HepG2 (cell line): ENCODE measurements around the gene SAC3D1. TPM values are rescaled to one million over a fixed set of nuclear protein-coding genes. Genes with fewer than 3 reads are reported as not detected.

ENCODE experiments used
- ATF7-NPFF ChIP-seq: sonication (generic); formaldehyde crosslinking; IDR thresholded peaks from 2 replicates; pipeline ENCODE4 v1.8.1; 2023; ENCODE audit warnings: mild to moderate bottlenecking, low read depth, missing genetic modification reagents, moderate library complexity
- BATF2 ChIP-seq: sonication (generic); formaldehyde crosslinking; IDR thresholded peaks from 2 replicates; pipeline ENCODE4 v1.8.0; 2022; ENCODE audit warnings: mild to moderate bottlenecking, missing genetic modification reagents, moderate library complexity
- ISX ChIP-seq: sonication (generic); formaldehyde crosslinking; conservative IDR thresholded peaks from 2 replicates; pipeline ENCODE4 v1.5.0; 2020; ENCODE audit warnings: missing genetic modification reagents
- NR2C2 ChIP-seq: sonication (generic); formaldehyde crosslinking; IDR thresholded peaks from 2 replicates; pipeline ENCODE4 v1.4.0; 2020; ENCODE audit warnings: missing genetic modification reagents, mild to moderate bottlenecking, moderate library complexity, borderline replicate concordance
- NR3C1 ChIP-seq: sonication (generic); formaldehyde crosslinking; IDR thresholded peaks from 2 replicates; pipeline ENCODE4 v1.4.0; 2020; ENCODE audit warnings: missing genetic modification reagents
- SKIL ChIP-seq: sonication (generic); formaldehyde crosslinking; IDR thresholded peaks from 2 replicates; pipeline ENCODE4 v1.8.0; 2022; ENCODE audit warnings: missing genetic modification reagents, mild to moderate bottlenecking, moderate library complexity, borderline replicate concordance
- TGIF2 ChIP-seq: IDR thresholded peaks from 2 replicates; pipeline ENCODE4 v1.6.1; 2016; ENCODE audit warnings: control low read depth, missing compliant biosample characterization
- ZBTB3 ChIP-seq: sonication (generic); formaldehyde crosslinking; IDR thresholded peaks from 2 replicates; pipeline ENCODE4 v1.4.0; 2020; ENCODE audit warnings: low read depth, mild to moderate bottlenecking, moderate library complexity, missing genetic modification reagents, borderline replicate concordance
- ZBTB33 ChIP-seq: sonication (generic); formaldehyde crosslinking; IDR thresholded peaks from 2 replicates; pipeline ENCODE4 v1.4.0; 2020; ENCODE audit warnings: missing genetic modification reagents
- ZBTB39 ChIP-seq: sonication (generic); formaldehyde crosslinking; IDR thresholded peaks from 2 replicates; pipeline ENCODE4 v1.5.0; 2020; ENCODE audit warnings: missing genetic modification reagents
- ZMAT3 ChIP-seq: sonication (generic); formaldehyde crosslinking; conservative IDR thresholded peaks from 2 replicates; pipeline ENCODE4 v1.7.0; 2021; ENCODE audit warnings: missing genetic modification reagents
- ZNF253 ChIP-seq: sonication (generic); formaldehyde crosslinking; IDR thresholded peaks from 2 replicates; pipeline ENCODE4 v1.8.0; 2022; ENCODE audit warnings: mild to moderate bottlenecking, missing genetic modification reagents, borderline replicate concordance
- ZNF30 ChIP-seq: sonication (generic); formaldehyde crosslinking; IDR thresholded peaks from 2 replicates; pipeline ENCODE4 v1.5.0; 2020; ENCODE audit warnings: mild to moderate bottlenecking, missing genetic modification reagents
- ZNF546 ChIP-seq: sonication (generic); formaldehyde crosslinking; conservative IDR thresholded peaks from 2 replicates; pipeline ENCODE4 v1.8.1; 2023; ENCODE audit warnings: mild to moderate bottlenecking, missing genetic modification reagents
- ZNF550 ChIP-seq: sonication (generic); formaldehyde crosslinking; IDR thresholded peaks from 2 replicates; pipeline ENCODE4 v1.4.0; 2020; ENCODE audit warnings: mild to moderate bottlenecking, missing genetic modification reagents, borderline replicate concordance
- ZNF552 ChIP-seq: sonication (generic); formaldehyde crosslinking; IDR thresholded peaks from 2 replicates; pipeline ENCODE4 v1.9.0; 2022; ENCODE audit warnings: missing genetic modification reagents, mild to moderate bottlenecking, borderline replicate concordance
- ZNF562 ChIP-seq: sonication (generic); formaldehyde crosslinking; IDR thresholded peaks from 2 replicates; pipeline ENCODE4 v1.8.0; 2022; ENCODE audit warnings: missing genetic modification reagents, borderline replicate concordance
- ZNF567 ChIP-seq: sonication (generic); formaldehyde crosslinking; IDR thresholded peaks from 2 replicates; pipeline ENCODE4 v1.8.1; 2023; ENCODE audit warnings: mild to moderate bottlenecking, missing genetic modification reagents, borderline replicate concordance
- ZNF614 ChIP-seq: IDR thresholded peaks from 2 replicates; pipeline ENCODE4 v1.6.1; 2018; ENCODE audit warnings: missing biosample characterization, missing genetic modification reagents, inconsistent platforms, borderline replicate concordance
- ZNF660 ChIP-seq: sonication (generic); formaldehyde crosslinking; IDR thresholded peaks from 2 replicates; pipeline ENCODE4 v1.5.1; 2020; ENCODE audit warnings: mild to moderate bottlenecking, low read depth, missing genetic modification reagents, borderline replicate concordance
- ZSCAN25 ChIP-seq: sonication (generic); formaldehyde crosslinking; IDR thresholded peaks from 2 replicates; pipeline ENCODE4 v1.8.0; 2022; ENCODE audit warnings: mild to moderate bottlenecking, missing genetic modification reagents
- polyA plus RNA-seq, 8 experiments: library from polyadenylated mRNA; depleted of rRNA in 3 of 8; stranded (reverse) in 7 of 8; unstranded in 1 of 8; fragments of >200 nt; fragmentation: Illumina TruSeq in 4 of 8; extraction: Trizol in 4 of 8; gene quantifications; 2 replicates each; pipeline versions ENCODE4 v1.2.1 to v1.2.3, GENCODE V29; 2011 to 2016; ENCODE audit warnings: low read depth in 4 of 8, missing spikeins in 1 of 8, mixed read lengths in 1 of 8; ENCODE audit not compliant: insufficient read depth in 1 of 8
- total RNA-seq, 5 experiments: library from RNA; depleted of rRNA; stranded (reverse); fragments of >200 nt; fragmentation: Illumina TruSeq; extraction: Trizol; gene quantifications; 2 replicates each; pipeline ENCODE4 v1.2.3, GENCODE V29; 2016; ENCODE audit warnings: low read depth in 1 of 5

The SAC3D1 gene
- total and polyA plus RNA-seq, 2 of the 13 experiments (the other 11 are each of a cell fraction or from before 2014, with no cell fraction given) = 7.4 to 36.3 TPM

- TF ChIP-seq ATF7-NPFF (CRISPR knock-in tag) (peak; percentile 97), ZBTB3 (CRISPR knock-in tag) (peak; percentile 83; the same call in 1 of the 2 replicates), ZSCAN25 (no peak; the same call in 1 of the 2 replicates), ZBTB39 (CRISPR knock-in tag) (0 out of 2 replicates have a peak, but pooled peaks have one; percentile 53), ZNF550 (CRISPR knock-in tag) (0 out of 2 replicates have a peak, but pooled peaks have one; percentile 52), ZBTB33 (CRISPR knock-in tag) (peak; percentile 59; the same call in 1 of the 2 replicates), ZMAT3 (CRISPR knock-in tag) (0 out of 2 replicates have a peak, but pooled peaks have one; percentile 35), ZNF614 (CRISPR knock-in tag) (peak; percentile 81; the same call in 1 of the 2 replicates), ZNF546 (peak; percentile 72; the same call in 1 of the 2 replicates), TGIF2 (peak; percentile 95), ISX (CRISPR knock-in tag) (no peak), ZNF660 (0 out of 2 replicates have a peak, but pooled peaks have one; percentile 35), ZNF552 (0 out of 2 replicates have a peak, but pooled peaks have one; percentile 55), ZNF30 (CRISPR knock-in tag) (no peak), ZNF562 (0 out of 2 replicates have a peak, but pooled peaks have one; percentile 31), NR3C1 (CRISPR knock-in tag) (no peak), NR2C2 (CRISPR knock-in tag) (peak; percentile 96), ZNF253 (no peak), SKIL (CRISPR knock-in tag) (peak; percentile 73), ZNF567 (CRISPR knock-in tag) (peak; percentile 81; the same call in 1 of the 2 replicates), BATF2 (CRISPR knock-in tag) (peak; percentile 94)
Observed at GRCh38 chr11:65083834-65084597, 43.0 kb downstream of the SAC3D1 start, which contains the start of the genes CDCA5 and ZFPL1 (continued).
